K562 (cell line): ENCODE data around the gene LRRC10. TPM values are rescaled to one million over a fixed set of nuclear protein-coding genes. Genes with fewer than 3 reads are reported as not detected.
A peak's percentile ranks its signal among the peaks of the same experiment; 100 is the strongest.

ENCODE experiments used
- CBFA2T3 ChIP-seq: fragments of 450-650 bp; IDR thresholded peaks from 2 replicates; pipeline ENCODE4 v1.6.1; 2017
- CBX5 ChIP-seq: IDR thresholded peaks from 2 replicates; pipeline ENCODE4 v1.6.1; 2014; ENCODE audit warnings: low read depth, borderline replicate concordance
- CC2D1A ChIP-seq: fragments of 450-650 bp; IDR thresholded peaks from 2 replicates; pipeline ENCODE4 v1.6.1; 2017; ENCODE audit warnings: mild to moderate bottlenecking
- DLX4 ChIP-seq: fragments of 250-450 bp; sonication (Bioruptor Pico); IDR thresholded peaks from 2 replicates; pipeline ENCODE4 v1.6.1; 2021; ENCODE audit warnings: mild to moderate bottlenecking
- DPF2 ChIP-seq: fragments of 450-650 bp; IDR thresholded peaks from 2 replicates; pipeline ENCODE4 v1.6.1; 2016
- EP300 ChIP-seq: IDR thresholded peaks from 2 replicates; pipeline ENCODE4 v1.6.1; 2012; ENCODE audit warnings: low read length, improper control_type of control experiment
- ERF ChIP-seq: fragments of 450-650 bp; formaldehyde crosslinking; IDR thresholded peaks from 2 replicates; pipeline ENCODE4 v1.4.0; 2020; ENCODE audit warnings: mild to moderate bottlenecking, mixed read lengths
- GATAD2B ChIP-seq: fragments of 450-650 bp; IDR thresholded peaks from 2 replicates; pipeline ENCODE4 v1.6.1; 2017; ENCODE audit warnings: mild to moderate bottlenecking, borderline replicate concordance
- HMGN3 ChIP-seq: IDR thresholded peaks from 2 replicates; pipeline ENCODE4 v1.6.1; 2011; ENCODE audit warnings: borderline replicate concordance, low read depth, mild to moderate bottlenecking, mixed read lengths, low read length; ENCODE audit not compliant: insufficient read length; ENCODE audit errors: extremely low read depth
- KDM1A ChIP-seq, 2 experiments: fragments of 450-650 bp; IDR thresholded peaks; 2 replicates each; pipeline ENCODE4 v1.6.1; 2016; ENCODE audit warnings: mild to moderate bottlenecking in 2 of 2
- KLF16 ChIP-seq: IDR thresholded peaks from 2 replicates; pipeline ENCODE4 v1.6.1; 2016; ENCODE audit warnings: antibody characterized with exemption
- LEF1 ChIP-seq: fragments of 450-650 bp; IDR thresholded peaks from 2 replicates; pipeline ENCODE4 v1.6.1; 2016; ENCODE audit warnings: mild to moderate bottlenecking
- MYNN ChIP-seq, 2 experiments: sonication (generic); formaldehyde crosslinking in 1 of 2; IDR thresholded peaks; 2 replicates each; pipeline versions ENCODE4 v1.5.0 to v1.6.1; 2016 to 2020; ENCODE audit warnings: antibody characterized with exemption in 1 of 2, missing genetic modification reagents in 1 of 2
- RBM15 ChIP-seq: fragments of 200-400 bp; formaldehyde crosslinking; IDR thresholded peaks from 2 replicates; pipeline ENCODE4 v1.6.1; 2018; ENCODE audit warnings: mild to moderate bottlenecking, low read length, moderate library complexity; ENCODE audit not compliant: insufficient read depth
- RFX5 ChIP-seq: IDR thresholded peaks from 2 replicates; pipeline ENCODE4 v1.6.1; 2011; ENCODE audit warnings: low read depth, mild to moderate bottlenecking, improper control_type of control experiment, low read length
- SIN3B ChIP-seq: fragments of 450-650 bp; IDR thresholded peaks from 2 replicates; pipeline ENCODE4 v1.6.1; 2017; ENCODE audit warnings: low read depth, mild to moderate bottlenecking, moderate library complexity
- SMARCE1 ChIP-seq: fragments of 450-650 bp; IDR thresholded peaks from 2 replicates; pipeline ENCODE4 v1.7.1; 2016; ENCODE audit warnings: mild to moderate bottlenecking
- STAT5A ChIP-seq: IDR thresholded peaks from 2 replicates; pipeline ENCODE4 v1.6.1; 2012; ENCODE audit warnings: low read length, inconsistent platforms, borderline replicate concordance
- TEAD1 ChIP-seq, 2 experiments: fragments of 450-650 bp in 1 of 2; sonication (generic) in 1 of 2; formaldehyde crosslinking; IDR thresholded peaks; 2 replicates each; pipeline versions ENCODE4 v1.4.0 to v1.8.0; 2020 to 2022; ENCODE audit warnings: mild to moderate bottlenecking in 2 of 2, missing genetic modification reagents in 1 of 2
- ZNF165 ChIP-seq: fragments of 250-450 bp; sonication (Bioruptor Pico); IDR thresholded peaks from 2 replicates; pipeline ENCODE4 v1.4.0; 2020; ENCODE audit warnings: borderline replicate concordance
- ZNF717 ChIP-seq: fragments of 250-450 bp; sonication (Bioruptor Pico); IDR thresholded peaks from 2 replicates; pipeline ENCODE4 v1.5.0; 2021
- ZNF830 ChIP-seq: fragments of 250-450 bp; sonication (Bioruptor Pico); IDR thresholded peaks from 2 replicates; pipeline ENCODE4 v1.5.0; 2021; ENCODE audit warnings: mild to moderate bottlenecking
- polyA plus RNA-seq, 8 experiments: library from polyadenylated mRNA; depleted of rRNA in 4 of 8; stranded (reverse) in 5 of 8; unstranded in 3 of 8; fragments of >200 nt; fragmentation: Nextera tagmentation in 2 of 8; fragmentation: Illumina TruSeq in 1 of 8; extraction: Ambion mirVana in 2 of 8; extraction: Trizol in 1 of 8; gene quantifications; 2 replicates each; pipeline versions ENCODE4 v1.2.1 to v1.2.3, GENCODE V29; 2011 to 2014; ENCODE audit warnings: inconsistent platforms in 1 of 8, missing spikeins in 1 of 8
- total RNA-seq, 7 experiments: library from RNA; depleted of rRNA in 6 of 7; stranded (reverse); fragments of >200 nt in 6 of 7; fragmentation: Illumina TruSeq in 2 of 7; extraction: Trizol in 2 of 7; gene quantifications; 2 replicates each; pipeline versions ENCODE4 v1.2.1 to v1.2.3, GENCODE V29; 2011 to 2021; ENCODE audit warnings: low replicate concordance in 1 of 7
- TF ChIP-seq, protein P1 (sequence below): fragments of 450-650 bp; formaldehyde crosslinking; IDR thresholded peaks from 2 replicates; pipeline ENCODE4 v1.4.0; 2022; ENCODE audit warnings: mild to moderate bottlenecking, moderate library complexity
- TF ChIP-seq, protein P2 (sequence below): fragments of 450-650 bp; formaldehyde crosslinking; IDR thresholded peaks from 2 replicates; pipeline ENCODE4 v1.4.0; 2020; ENCODE audit warnings: mild to moderate bottlenecking
- TF ChIP-seq, protein P3 (sequence below): fragments of 450-650 bp; IDR thresholded peaks from 2 replicates; pipeline ENCODE4 v1.6.1; 2018; ENCODE audit not compliant: partially characterized antibody

The LRRC10 gene
- total and polyA plus RNA-seq, 9 of the 15 experiments (the other 6 are each of a cell fraction or from before 2014, with no cell fraction given), result 0.09 TPM; not detected in 8

DNA sequence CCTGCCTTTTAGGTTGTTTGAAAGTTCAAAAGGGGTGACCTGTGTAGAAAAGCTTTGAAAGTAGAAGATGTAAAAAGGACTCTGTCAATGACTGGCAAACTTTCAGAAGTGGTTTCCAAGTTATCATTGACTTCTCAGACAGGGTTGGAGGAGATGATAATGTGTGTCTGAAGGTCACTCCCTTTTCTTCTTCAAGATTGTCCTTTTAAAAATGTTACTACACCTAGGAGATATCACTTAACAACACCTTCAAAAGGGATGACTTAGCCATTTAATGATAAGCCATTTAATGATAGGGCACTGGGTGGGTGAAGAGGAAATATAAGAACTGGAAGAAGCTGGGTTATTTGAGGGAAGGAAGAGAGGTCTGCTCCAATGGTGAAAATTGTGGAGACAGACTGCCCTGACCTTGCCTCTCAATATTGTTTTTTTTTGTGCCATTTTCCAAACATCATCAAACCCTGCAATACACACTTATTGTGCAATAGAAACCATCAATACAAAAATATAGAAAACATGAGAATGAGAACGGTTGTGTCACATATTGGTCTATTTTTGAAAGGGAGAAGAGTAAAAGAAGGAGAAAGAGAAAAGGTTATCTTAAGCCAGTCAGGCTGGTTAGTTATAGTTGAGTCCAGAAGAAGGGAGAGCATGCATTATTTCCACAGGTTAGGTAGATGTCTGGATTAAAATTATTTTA lies 49.6 kb upstream of the LRRC10 start (continued):
- TF ChIP-seq RBM15, result no peak
- no peak; the same call in 1 of the 2 replicates for TF ChIP-seq CC2D1A
- TF ChIP-seq ZNF830, result no peak
- TF ChIP-seq RFX5, result no peak
- TF ChIP-seq MYNN (IDR thresholded peaks at IDR 0.05), result peak; percentile 34; the same call in 1 of the 2 replicates
- no peak for TF ChIP-seq MYNN (CRISPR knock-in tag; IDR thresholded peaks at IDR 0.05)
- peak; percentile 93 for TF ChIP-seq DPF2
- peak; percentile 74 to 81 for TF ChIP-seq KDM1A (IDR thresholded peaks at IDR 0.05)
- peak; percentile 73; the same call in 1 of the 2 replicates for TF ChIP-seq KLF16
- TF ChIP-seq ERF (CRISPR knock-in tag), result no peak
- TF ChIP-seq, protein P1, sequence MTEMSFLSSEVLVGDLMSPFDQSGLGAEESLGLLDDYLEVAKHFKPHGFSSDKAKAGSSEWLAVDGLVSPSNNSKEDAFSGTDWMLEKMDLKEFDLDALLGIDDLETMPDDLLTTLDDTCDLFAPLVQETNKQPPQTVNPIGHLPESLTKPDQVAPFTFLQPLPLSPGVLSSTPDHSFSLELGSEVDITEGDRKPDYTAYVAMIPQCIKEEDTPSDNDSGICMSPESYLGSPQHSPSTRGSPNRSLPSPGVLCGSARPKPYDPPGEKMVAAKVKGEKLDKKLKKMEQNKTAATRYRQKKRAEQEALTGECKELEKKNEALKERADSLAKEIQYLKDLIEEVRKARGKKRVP (CRISPR knock-in tag), result no peak
- TF ChIP-seq SMARCE1, result peak; percentile 72
- TF ChIP-seq CBX5, result no peak
- TF ChIP-seq, protein P2, sequence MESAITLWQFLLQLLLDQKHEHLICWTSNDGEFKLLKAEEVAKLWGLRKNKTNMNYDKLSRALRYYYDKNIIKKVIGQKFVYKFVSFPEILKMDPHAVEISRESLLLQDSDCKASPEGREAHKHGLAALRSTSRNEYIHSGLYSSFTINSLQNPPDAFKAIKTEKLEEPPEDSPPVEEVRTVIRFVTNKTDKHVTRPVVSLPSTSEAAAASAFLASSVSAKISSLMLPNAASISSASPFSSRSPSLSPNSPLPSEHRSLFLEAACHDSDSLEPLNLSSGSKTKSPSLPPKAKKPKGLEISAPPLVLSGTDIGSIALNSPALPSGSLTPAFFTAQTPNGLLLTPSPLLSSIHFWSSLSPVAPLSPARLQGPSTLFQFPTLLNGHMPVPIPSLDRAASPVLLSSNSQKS (CRISPR knock-in tag), result no peak
- no peak for TF ChIP-seq SIN3B
- TF ChIP-seq HMGN3, result peak; percentile 30
- peak; percentile 92 for TF ChIP-seq EP300
- peak; percentile 97 for TF ChIP-seq CBFA2T3
- TF ChIP-seq ZNF165 (CRISPR knock-in tag), result no peak
- TF ChIP-seq TEAD1 (CRISPR knock-in tag; IDR thresholded peaks at IDR 0.05), result 0 out of 4 replicates have a peak, but pooled peaks of 1 of the 2 experiments have one; percentile 23
- TF ChIP-seq GATAD2B, result peak; percentile 49; the same call in 1 of the 2 replicates
- no peak for TF ChIP-seq ZNF717 (CRISPR knock-in tag)
- TF ChIP-seq, protein P3, sequence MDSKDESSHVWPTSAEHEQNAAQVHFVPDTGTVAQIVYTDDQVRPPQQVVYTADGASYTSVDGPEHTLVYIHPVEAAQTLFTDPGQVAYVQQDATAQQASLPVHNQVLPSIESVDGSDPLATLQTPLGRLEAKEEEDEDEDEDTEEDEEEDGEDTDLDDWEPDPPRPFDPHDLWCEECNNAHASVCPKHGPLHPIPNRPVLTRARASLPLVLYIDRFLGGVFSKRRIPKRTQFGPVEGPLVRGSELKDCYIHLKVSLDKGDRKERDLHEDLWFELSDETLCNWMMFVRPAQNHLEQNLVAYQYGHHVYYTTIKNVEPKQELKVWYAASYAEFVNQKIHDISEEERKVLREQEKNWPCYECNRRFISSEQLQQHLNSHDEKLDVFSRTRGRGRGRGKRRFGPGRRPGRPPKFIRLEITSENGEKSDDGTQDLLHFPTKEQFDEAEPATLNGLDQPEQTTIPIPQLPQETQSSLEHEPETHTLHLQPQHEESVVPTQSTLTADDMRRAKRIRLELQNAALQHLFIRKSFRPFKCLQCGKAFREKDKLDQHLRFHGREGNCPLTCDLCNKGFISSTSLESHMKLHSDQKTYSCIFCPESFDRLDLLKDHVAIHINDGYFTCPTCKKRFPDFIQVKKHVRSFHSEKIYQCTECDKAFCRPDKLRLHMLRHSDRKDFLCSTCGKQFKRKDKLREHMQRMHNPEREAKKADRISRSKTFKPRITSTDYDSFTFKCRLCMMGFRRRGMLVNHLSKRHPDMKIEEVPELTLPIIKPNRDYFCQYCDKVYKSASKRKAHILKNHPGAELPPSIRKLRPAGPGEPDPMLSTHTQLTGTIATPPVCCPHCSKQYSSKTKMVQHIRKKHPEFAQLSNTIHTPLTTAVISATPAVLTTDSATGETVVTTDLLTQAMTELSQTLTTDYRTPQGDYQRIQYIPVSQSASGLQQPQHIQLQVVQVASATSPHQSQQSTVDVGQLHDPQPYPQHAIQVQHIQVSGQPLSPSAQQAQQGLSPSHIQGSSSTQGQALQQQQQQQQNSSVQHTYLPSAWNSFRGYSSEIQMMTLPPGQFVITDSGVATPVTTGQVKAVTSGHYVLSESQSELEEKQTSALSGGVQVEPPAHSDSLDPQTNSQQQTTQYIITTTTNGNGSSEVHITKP, result no peak
- peak; percentile 63; the same call in 1 of the 2 replicates for TF ChIP-seq STAT5A
- no peak for TF ChIP-seq DLX4 (CRISPR knock-in tag)
- TF ChIP-seq LEF1, result peak; percentile 54; the same call in 1 of the 2 replicates
